GM19397 (cell line): Measurements from ENCODE around the gene TTC7B.

Source experiments
- ATAC-seq: cut with Tn5 transposase; IDR thresholded peaks from one replicate; pipeline ENCODE4 v1.9.1; 2021; ENCODE audit warnings: mild to moderate bottlenecking, moderate library complexity; ENCODE audit not compliant: unreplicated experiment

Gene TTC7B

DNA sequence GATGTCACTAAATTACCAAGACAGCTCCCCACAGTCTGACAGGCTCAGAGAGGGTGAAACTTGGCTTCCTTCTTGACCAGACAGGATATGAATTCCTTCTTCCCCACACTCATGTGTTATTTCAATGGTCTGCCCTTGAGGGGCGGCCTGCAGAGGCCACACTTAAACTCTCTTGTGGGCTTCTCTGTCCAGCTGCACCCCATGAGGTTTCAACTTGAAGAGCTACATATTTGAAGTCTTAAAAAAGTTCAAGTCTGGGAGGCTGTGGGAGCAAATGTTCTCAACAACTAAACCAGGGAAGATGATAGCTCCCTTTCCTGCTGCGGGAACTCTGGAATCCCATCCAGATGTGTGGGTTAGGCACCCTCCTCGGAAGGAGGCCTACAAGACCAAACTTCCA is 98.3 kb downstream of the TTC7B start:
- no peak for ATAC-seq

GRCh38 chr14:90715993-90716392 is 100.2 kb downstream of the TTC7B start:
- ATAC-seq: no peak

DNA sequence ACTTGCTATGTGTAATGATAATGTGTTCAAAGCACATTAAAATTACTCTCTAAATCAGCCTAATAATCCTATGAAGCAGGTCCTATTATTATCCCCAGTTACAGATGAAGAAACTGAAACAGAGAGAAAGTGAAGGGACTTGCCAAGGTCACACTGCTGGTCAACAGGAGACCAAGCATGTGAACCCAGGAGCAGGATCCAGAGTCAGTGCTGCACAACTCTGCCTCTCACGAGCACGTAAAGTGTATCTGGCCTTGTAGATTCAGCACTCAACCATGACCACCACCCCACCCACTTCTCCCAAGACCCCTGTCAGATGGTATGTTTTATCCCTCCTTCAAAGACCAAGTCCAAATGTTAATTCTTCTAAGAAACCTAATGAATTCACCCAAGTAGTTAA is 100.7 kb downstream of the TTC7B start:
- no peak for ATAC-seq

DNA sequence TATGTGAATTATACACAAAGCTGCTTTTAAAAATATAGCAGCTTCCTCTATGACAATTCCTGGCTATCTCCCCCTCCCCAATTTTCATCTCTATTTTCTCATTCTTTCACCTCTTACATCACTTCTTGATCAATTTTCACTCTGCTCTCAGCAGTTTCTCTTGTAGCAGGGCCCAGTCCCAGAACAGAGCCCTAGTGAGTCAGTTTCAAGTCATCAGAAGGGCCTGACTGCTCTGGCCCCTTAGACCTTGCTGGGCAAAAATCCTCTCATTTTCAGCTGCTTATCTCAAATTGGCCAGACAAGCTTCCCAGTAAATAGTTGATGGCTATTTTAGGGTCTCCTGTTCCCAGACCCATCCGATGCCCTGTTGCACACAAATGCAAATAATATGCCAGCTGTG is 101.4 kb downstream of the TTC7B start:
- ATAC-seq: no peak

DNA sequence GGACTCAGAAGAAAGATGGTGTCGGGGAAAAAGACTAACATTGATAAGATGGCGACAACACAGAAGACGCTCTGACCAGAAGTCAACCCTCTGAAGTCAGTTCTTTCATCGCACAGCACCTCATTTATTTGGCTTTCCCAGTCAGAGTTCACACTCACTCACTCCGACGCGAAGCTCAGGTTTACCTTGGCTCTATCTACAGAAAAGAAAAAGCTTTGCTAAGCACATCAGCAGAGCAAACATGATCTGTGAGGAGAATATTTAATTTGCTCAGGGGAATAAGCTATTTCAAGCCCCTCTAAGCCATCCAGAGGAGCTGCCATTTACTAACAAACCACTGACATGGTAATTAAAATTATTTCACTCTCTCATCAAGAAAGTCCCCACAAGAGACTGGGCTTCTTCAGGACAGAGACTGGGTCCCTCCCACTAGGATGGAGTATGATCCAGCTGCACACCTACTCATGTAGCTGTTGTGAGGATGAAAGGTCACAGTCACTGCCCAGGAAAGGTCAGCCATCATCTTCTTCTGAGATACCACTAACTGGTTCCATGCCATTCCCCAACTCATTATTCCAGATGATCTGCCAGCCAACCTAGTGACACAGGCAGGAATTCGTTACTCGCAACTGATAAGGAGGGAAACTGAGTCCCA is 111.4 kb downstream of the TTC7B start:
- no peak for ATAC-seq

DNA sequence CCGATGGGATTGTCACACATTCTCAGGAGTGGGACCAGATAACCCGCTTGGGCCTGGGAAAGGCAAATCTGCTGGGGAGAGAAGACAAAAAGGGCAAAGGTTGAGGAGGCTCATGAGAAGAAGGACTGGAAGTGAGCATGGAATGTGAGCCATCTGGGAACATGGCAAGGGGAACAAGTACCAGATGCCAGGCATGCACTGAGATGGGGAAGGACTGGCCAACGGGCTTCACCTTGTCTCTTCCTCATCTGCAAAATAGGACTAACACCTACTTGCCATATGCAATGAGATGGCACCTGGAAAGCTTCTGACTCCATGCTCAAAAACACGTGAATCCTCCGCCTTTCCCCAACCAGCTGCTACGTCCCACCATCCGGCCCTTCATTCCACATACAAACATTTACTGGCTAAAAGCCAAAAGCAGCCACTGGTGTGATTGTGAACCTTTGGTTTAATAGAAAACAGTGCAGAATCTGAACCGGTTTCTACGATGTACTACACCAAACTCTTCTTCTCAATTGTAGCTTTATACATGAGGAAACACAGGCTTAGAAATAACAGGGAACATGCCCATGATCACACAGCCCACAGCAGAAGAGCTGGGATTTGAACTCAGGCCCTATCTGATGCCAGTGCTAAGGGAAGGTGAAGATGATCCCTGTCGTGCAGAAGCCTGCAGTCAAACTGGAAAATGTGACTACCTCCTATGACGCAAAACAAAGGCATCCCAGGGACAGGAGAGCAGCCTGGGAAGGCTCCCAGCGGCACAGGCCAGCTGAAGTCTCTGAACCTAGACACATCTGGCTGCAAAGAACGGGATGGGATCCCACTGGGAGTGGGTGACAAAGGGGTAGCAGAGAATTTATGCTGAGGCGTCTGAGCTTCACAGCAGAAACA is 112.1 kb downstream of the TTC7B start:
- ATAC-seq: no peak

DNA sequence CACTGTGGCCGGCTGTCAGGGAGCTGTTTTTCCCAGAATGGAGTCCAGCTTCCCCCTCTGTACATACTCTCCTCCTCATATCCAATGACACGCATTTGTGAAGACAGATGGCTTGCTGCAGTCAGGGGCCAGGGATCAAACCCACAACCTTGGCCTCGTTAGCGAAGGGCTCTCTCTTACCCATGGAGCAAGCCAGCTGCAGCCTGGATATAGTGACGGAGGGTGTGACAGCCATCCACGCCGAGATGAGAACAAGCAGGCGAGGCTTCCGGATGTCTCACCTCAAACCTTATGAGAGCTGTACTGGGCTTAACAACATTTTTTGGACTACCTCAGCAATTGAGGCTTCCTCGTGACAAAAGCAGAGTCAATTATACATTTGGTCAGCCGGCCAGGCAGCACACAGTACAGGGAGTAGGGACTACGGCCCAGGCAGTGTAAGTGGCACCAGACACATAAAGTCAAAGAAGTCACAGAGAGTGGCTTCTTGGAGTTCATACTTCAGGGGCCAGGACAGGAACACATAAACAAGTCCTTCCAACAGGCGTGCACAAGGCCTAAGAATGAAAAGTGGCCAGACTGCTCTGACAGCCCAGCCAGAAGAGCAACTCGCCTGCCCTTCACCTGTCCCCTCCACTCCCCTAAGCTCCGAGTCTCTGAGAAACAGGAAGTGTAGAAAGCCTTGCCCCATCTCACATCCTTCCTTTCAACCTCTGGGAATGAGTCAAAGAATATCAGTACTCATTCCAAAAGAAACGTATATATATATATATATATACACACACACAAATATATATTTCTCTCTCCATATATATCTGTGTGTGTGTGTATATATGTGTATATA is 115.1 kb downstream of the TTC7B start:
- ATAC-seq: no peak

DNA sequence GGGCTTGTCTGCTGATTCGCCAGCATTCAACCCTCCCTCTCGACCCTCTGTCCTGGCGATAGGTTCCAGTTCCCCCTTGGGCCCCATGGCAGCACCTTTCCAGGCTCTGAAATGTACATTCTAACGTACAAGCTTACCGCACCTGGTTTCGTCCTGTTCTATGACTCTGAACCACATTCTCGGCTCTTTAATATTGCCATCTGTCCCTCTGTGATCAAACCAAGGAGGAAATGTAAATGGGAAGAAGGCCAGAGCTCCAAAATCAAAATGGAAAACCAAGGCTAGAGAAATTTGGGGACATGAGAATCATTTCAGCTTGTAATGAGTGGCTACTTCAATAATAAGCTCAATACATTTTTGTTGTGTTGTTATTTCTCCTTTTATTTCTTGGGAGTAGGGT is 117.2 kb downstream of the TTC7B start:
- ATAC-seq: no peak

DNA sequence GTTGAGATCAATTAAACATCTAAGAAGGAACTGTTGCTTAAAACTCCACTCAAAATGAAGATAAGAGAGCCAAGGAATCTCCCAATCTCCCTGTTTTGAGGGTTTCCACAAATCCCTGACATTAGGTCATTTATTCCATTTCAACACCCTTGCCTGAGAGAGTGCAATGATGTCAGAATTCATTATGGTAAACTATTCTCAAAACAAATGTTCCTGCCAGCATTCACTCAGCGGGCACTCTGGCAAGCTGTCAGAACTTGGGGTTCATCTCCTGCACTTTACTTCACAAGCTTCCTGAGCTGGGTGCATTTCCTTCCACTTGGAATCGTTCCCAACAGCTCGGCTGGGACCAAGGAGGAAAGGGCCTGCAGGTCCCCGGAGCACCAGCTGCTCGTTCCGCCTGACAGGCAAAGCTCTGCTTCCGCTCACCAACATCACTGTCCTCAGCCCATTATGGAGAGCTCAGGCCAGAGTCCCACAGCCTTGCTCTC is 117.8 kb downstream of the TTC7B start:
- ATAC-seq: no peak

- ATAC-seq: peak; percentile 68
Measured at GRCh38 chr14:90697577-90698206, 118.5 kb downstream of the TTC7B start.

GRCh38 chr14:90697132-90697531 is 119.1 kb downstream of the TTC7B start:
- no peak for ATAC-seq

- no peak for ATAC-seq
Measured at GRCh38 chr14:90696720-90697119, 119.5 kb downstream of the TTC7B start.

- no peak for ATAC-seq
Measured at GRCh38 chr14:90695997-90696660, 120.1 kb downstream of the TTC7B start.

DNA sequence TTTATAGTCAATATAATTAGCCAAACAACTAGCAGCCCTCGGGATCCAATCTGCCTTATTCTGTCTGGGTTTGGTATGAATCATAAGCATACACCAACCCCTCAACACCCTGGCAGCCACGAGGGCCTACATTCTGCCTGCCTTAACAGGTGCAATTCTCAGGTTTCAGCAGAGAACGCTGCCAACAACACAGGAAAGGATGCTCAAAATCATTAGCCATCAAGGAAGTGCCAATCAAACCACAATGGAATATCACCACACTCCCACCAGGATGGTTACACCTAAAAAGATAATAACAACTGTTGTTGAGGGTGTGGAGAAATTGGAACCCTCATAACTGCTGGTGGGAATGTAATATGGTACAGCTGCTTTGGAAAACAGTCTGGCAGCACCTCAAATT is 122.8 kb downstream of the TTC7B start:
- ATAC-seq: no peak

GRCh38 chr14:90692826-90693225 is 123.4 kb downstream of the TTC7B start:
- ATAC-seq: no peak

GRCh38 chr14:90692061-90692460 is 124.2 kb downstream of the TTC7B start:
- ATAC-seq: no peak

- ATAC-seq: no peak
Measured at GRCh38 chr14:90691627-90692026, 124.6 kb downstream of the TTC7B start.

DNA sequence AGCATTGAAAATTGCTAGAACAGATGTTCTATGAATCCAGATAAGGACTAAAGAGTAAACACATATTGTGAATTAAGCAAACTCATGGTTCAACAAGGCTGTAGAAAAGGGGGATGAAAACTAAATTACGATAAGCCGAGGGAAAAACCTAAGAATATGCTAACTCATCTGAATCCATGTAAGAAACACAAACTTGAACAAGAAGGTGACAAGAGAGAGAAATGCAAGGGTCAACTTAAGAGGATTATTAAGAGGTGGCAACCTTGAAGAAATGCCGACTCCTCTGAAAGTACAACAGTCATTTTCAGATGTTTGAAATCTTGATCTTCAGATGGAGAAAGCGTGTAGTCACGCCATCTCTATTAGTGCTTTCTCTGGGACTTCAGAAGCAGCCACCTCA is 128.6 kb downstream of the TTC7B start:
- ATAC-seq: no peak

DNA sequence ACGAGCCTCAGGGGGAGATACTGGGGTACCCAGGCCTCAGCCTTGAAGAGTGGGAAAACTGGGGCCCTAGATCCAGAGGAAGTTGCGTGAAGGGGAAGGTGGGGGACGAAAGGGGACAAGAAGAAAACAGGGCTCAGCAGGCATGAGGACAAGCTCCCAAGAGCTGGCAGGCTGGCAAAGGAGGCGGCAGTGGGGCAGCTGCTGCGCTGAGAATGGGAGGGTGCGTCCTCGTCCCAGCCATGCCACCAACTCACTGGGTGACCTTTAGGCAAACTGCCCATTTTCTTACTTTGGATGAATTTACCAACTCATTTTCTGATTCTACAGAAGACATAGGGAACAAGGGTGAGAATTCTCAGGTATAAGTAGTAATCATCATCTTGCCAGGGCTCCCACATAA is 133.6 kb downstream of the TTC7B start:
- no peak for ATAC-seq

DNA sequence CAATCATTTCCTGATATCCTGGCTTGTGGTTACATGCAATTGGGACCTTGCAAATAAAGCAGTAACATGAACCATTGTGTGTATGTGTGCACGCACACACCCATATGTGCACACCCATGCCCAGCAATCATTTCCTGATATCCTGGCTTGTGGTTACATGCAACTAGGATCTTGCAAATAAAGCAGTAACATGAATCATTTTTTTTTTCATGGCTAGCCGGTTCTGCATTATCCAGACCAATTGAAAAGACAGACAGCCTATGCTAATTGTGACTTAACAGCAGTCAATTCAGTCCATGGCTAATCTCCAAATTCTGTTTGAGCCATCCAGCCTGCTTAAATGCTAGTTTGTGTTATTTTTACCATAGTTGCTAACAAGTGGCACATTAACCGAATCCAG is 134.3 kb downstream of the TTC7B start:
- no peak for ATAC-seq
